Fibroblast of lung (primary cell): ENCODE measurements around the gene DNAJA3.

ENCODE experiments used
- CTCF ChIP-seq, 2 donors: IDR thresholded peaks in 1 of 2; conservative IDR thresholded peaks in 1 of 2; 1 replicate in 1 of 2; 2 replicates in 1 of 2; pipeline ENCODE4 v1.5.1; 2011 to 2012; ENCODE audit warnings: low read length in 2 of 2, control low read depth in 1 of 2, inconsistent platforms in 1 of 2, low read depth in 1 of 2, mild to moderate bottlenecking in 1 of 2
- EZH2 ChIP-seq: IDR thresholded peaks from 2 replicates; pipeline ENCODE4 v1.5.1; 2012; ENCODE audit warnings: low read length, control low read depth, mild to moderate bottlenecking; ENCODE audit errors: missing control alignments

- TF ChIP-seq CTCF (conservative IDR thresholded peaks at IDR 0.05 in 1 of 2, IDR thresholded peaks at IDR 0.05 in 1 of 2; ENCODE audit: low read depth in 1 of 2, low read length in 2 of 2) (no peak), EZH2 (no peak)
These were observed 33.1 kb upstream of the DNAJA3 start for GRCh38 chr16:4392382-4393239.
